ENCODE results near the gene P2RX2. TPM values are rescaled to one million over a fixed set of nuclear protein-coding genes. Genes with fewer than 3 reads are reported as not detected.

The P2RX2 gene
- total RNA-seq, 1 donor from 2014 or later = not detected

DNA sequence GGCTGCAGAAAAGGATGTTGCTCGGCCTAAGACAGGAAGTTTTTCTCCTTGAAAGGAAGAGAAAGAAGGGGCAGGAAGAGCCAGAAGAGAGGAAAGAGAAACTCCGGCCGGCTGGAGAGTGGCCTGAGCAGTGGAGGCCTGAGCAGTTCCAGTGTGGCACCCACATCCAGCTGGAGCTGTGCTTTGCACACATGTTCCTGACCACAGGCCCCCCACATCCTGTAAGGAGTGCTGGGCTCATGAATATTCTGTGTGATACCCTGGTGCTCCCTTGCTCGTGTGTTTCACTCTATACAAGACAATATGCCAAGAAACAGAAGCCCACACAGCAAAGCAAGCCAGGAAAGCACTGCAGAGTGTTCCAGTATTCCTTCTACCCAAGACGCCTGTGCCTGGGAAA lies 41.5 kb downstream of the P2RX2 start:
- intact Hi-C loops (cut with micrococcal nuclease) = no loop called here

DNA sequence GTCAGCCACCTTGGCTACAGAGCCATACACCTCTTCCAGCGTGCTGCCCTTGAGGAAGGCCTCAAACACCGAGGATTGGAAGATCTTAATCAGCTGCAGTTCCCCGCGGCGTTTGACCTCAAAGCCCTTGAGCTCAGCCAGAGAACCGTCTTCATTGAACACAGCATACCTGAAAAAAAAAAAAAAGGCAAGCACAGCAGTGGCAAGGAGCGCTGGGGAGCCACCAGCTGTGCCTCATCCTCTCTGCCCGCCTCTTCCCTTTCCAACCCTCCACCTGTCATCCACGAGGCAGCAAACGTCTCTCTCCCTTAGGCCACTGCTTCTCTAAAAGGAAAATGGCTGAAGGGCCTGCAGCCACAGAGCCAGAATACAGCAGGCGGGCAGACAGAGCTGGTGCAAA lies 42.4 kb downstream of the P2RX2 start:
- intact Hi-C loops (cut with micrococcal nuclease) = no loop called here

DNA sequence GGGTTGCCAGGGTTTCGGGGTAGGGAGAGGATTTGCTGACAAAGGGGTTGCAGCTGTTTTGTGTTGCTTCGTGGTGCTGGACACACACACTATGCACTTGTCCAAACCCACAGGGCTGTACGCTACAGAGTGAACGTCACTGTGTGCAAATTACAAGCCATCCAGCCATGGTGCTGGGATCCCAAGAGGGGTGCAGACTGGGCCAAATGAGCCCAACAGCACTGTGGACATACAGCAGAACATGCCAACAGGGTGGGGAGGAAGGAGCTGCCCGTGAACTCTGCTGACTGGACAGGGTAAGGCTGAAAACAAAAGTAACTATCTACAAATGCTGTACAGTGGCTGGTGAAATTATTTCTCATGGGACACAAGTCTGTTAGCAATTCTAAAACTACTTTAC lies 43.4 kb downstream of the P2RX2 start:
- intact Hi-C loops (cut with micrococcal nuclease) = no loop called here

DNA sequence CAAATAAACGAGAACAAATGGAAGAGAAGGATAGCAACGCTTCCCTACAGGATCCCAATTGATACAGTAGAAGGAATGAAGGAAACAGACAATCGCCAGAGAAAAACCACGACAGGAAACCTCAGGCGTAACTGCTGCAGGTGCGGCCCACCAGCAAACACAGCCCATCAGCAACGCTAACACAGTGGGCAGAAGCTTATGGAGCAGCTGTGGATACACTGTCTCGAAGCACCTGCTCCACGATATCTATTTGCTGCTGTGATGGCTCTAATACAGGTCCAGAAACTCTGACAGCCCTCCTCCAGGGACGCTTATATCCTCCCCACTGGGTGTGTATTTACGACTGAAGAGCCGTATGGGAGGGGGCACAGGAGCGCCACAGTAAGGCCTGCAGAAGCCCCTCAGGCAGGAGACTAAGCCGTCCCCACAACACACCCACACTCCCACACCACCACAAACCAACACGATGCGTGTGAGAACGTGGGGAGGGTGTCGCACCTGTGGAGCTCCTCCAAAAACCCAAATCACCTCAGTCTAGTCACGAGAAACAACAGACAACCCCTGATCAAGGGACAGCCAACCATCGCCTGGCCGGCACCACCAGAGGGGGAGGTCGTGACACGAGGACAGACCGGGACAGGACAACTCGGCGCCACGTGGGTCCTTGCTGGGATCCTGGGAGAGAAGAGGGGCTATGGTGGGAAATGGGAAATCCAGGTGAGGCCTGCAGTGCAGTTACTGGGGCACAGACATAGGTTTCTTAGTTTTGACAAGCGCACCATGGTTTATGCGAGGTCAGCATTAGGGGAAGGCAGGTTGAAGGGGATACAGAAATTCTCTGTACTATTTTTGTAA lies 44.6 kb downstream of the P2RX2 start:
- intact Hi-C loops (cut with micrococcal nuclease) = no loop called here

DNA sequence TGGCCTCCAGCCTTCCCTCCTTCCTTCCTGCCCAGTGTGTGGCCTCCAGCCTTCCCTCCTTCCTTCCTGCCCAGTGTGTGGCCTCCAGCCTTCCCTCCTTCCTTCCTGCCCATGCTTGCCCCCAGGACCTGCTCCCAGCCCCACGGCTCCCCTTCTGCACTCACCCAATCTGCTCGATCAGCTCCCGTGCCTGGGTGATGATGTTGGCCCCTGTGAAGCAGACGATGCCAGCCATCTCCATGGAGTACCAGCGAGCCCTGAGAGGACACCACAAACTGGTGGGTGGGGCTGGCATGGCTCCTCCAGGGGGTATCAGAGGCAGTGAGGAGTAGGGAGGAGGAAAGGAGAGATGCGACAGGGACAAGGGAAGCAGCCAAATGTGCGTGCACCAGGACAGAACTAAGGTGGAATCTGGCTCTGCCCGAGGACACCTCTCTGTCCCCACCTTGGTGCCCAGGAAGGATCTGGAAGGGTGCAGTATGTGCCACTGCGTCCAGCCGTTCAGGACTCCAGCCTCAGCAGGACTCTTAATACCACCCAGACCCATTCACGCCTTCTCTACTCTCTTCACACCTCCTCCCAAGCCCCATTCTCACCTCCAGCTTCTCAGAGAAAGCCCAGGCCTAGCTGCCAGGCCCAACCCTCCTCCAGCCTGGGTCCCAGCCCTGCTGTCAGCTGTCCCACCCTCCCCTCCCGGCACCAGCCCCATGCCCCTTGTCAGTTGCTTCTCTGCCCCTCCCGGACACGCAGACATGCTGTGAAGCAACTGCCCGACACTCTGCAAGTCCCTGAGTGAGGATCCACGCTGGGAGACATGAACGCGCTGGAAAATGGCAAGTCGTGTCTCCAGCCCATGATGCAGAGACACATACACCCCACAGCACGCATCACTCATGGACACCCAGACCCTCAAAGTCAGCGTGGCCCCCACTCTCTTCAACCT lies 45.9 kb downstream of the P2RX2 start:
- intact Hi-C loops (cut with micrococcal nuclease) = no loop called here

DNA sequence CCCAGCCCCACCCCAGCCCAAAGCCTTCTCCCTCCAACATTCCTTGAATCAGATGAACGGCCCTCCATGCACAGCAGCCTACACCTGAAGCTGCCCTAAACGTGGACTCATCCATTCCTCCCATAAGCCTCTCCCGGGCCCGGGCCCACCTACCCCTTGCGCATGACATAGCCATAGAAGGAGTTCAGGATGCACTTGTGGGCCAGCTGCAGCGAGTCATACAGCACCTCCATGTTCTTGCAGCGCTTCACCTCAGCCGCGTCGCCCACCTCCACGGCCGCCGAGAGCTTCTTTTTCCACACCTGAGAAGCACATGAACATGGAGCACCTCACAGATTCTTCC lies 46.5 kb downstream of the P2RX2 start:
- intact Hi-C loops (cut with micrococcal nuclease) = no loop called here

DNA sequence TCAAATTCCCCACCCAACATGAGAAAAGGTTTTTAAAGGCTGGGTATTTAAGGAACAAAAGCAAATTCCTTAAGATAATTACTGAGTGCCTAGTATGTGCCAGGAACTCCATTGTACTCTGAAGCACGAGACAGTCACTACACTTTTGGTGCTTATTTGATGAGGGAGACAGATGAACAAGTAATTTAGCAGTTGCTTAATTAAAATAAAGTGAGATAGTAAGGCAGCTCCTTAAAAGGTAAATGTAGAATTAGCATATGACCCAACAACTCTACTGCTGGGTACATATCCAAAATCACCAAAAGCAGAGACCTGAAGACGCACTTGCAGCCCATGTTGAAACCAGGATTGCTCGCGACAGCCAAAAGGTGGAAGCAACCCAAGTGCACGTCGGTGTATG lies 47.2 kb downstream of the P2RX2 start:
- intact Hi-C loops (cut with micrococcal nuclease) = no loop called here

DNA sequence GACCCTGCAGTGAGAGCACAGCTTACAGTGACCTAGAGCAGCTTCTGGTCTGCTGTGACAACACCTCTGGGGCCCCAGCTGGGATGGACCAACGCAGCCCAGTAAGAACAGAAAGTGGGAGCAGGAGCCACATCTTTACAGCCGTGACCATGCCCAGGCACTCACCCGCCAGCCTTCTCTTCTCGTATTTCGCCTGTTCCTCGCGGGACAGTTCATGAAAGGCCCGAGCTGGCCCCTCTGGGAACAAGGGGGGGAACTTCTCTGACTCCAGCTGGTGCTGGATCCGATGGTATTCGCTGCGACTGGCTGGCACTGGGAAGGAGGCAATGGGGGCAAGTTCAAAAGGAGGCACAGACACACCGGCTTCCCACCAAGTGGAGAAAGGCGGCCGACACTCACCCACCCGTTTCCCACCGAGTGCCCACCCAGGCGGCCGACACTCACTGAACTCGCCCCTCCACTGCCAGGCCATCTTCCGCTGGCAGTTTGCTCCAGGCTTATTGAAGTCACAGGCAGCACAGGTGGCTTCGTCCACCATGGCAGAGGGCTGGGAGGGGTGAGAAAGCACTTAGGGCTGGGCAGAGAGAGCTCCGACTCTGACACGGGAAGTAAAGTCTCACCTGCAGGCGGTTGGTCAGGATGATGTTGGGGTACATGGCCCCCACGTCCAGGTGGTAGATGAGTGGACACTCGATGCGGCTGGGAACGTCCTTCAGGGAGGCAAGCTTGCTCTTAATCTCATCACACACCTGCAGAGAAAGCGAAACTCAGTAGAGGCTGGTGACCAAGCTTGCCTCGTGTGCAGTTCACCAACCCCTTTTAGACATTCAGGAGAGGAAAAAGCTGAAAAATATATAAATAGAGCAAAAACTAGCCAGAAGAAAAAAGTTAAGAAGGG lies 49.9 kb downstream of the P2RX2 start:
- intact Hi-C loops (cut with micrococcal nuclease) = no loop called here

DNA sequence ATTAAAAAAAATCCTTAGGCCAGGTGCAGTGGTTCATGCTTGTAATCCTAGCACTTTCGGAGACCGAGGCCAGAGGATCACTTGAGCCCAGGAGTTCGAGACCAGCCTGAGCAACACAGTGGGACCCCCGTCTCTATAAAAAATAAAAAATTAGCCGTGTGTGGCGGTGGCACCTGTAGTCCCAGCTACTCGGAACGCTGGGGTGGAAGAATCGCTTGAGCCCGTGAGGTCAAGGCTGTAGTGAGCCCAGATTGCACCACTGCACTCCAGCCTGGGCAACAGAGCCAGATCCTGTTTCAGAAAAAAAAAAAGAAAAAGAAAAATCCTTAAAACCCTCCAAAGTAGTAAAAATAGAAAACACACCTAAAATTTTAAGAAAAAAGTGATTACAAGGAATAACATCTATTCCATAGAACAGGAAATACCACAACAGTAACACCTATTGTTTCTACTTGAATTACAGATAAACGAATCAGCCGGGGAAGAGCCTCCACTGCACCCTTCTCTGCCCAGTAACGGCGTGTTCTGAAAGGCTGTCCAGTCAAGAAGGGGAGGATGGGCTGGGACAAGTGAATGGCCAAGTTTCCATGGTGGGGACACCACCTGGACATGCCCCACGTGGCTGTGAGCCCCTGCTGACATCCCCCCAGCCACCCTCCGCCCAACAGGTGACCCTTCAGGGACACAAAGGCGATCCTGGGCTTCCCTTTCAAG lies 50.7 kb downstream of the P2RX2 start:
- intact Hi-C loops (cut with micrococcal nuclease) = no loop called here

Other genes starting within 250 kb of the P2RX2 start
- gene FBRSL1, start 128.6 kb upstream of the P2RX2 start, total RNA-seq = 56.5 and 58.3 TPM in 2 replicates
- gene LRCOL1, start 8.2 kb upstream of the P2RX2 start, total RNA-seq = not detected in 2 replicates
- 144 and 154 TPM in 2 replicates for gene POLE, start 68.6 kb downstream of the P2RX2 start, total RNA-seq
- 27.3 and 28.0 TPM in 2 replicates for gene PXMP2, start 68.8 kb downstream of the P2RX2 start, total RNA-seq
- gene PGAM5, start 92.1 kb downstream of the P2RX2 start, total RNA-seq = 58.2 and 59.7 TPM in 2 replicates
- 97.9 and 104 TPM in 2 replicates for gene ANKLE2, start 143.1 kb downstream of the P2RX2 start, total RNA-seq
- gene GOLGA3, start 210.1 kb downstream of the P2RX2 start, total RNA-seq = 54.0 and 55.2 TPM in 2 replicates